ENCODE data around the gene LENG1. TPM values are rescaled to one million over a fixed set of nuclear protein-coding genes. Genes with fewer than 3 reads are reported as not detected.
A peak's percentile ranks its signal among the peaks of the same experiment; 100 is the strongest.

The LENG1 gene
- total and polyA plus RNA-seq, 9 of the 15 experiments (the other 6 are each of a cell fraction or from before 2014, with no cell fraction given) = 0.30 to 10.5 (median 4.7) TPM

DNA sequence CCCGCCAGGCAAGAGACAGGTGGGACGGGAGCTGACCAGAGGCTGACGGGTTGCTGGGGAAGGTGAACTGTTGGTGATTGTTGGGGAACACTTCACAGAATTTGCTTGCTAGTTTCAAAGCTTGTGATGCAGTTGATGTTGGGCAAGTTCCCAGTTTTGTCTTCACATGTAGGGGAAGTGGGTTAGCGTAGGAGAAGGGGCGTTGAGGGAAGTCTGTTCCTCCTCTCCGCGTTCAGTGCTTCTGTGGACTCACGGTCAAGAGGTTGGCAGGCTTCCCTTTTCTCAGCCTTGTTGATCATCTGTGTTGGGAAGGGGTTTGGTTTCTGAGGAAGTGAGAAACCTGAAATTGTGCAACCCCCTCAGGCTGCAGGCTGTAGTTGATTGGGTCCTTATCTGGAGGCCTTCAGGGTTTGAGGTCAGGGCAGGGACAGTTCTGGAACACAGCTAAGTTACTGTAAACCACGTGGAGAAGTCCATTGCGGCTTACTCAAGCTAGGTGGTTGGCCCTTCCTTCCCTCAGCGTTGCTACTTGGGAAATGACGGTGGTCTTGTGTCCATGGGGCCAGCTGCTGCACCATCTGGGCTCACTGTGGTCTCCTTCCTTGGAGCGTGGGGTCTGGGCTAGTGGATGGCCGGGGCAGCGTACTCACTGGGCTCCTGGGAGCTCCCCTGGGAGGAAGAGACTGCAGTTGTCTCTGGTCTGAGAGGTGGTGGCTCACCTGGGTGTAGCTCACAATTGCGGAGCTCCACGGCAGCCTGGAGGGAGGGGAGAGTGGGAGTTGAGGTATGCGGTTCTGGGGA is 48.7 kb upstream of the LENG1 start (continued):
- TF ChIP-seq, protein P1, sequence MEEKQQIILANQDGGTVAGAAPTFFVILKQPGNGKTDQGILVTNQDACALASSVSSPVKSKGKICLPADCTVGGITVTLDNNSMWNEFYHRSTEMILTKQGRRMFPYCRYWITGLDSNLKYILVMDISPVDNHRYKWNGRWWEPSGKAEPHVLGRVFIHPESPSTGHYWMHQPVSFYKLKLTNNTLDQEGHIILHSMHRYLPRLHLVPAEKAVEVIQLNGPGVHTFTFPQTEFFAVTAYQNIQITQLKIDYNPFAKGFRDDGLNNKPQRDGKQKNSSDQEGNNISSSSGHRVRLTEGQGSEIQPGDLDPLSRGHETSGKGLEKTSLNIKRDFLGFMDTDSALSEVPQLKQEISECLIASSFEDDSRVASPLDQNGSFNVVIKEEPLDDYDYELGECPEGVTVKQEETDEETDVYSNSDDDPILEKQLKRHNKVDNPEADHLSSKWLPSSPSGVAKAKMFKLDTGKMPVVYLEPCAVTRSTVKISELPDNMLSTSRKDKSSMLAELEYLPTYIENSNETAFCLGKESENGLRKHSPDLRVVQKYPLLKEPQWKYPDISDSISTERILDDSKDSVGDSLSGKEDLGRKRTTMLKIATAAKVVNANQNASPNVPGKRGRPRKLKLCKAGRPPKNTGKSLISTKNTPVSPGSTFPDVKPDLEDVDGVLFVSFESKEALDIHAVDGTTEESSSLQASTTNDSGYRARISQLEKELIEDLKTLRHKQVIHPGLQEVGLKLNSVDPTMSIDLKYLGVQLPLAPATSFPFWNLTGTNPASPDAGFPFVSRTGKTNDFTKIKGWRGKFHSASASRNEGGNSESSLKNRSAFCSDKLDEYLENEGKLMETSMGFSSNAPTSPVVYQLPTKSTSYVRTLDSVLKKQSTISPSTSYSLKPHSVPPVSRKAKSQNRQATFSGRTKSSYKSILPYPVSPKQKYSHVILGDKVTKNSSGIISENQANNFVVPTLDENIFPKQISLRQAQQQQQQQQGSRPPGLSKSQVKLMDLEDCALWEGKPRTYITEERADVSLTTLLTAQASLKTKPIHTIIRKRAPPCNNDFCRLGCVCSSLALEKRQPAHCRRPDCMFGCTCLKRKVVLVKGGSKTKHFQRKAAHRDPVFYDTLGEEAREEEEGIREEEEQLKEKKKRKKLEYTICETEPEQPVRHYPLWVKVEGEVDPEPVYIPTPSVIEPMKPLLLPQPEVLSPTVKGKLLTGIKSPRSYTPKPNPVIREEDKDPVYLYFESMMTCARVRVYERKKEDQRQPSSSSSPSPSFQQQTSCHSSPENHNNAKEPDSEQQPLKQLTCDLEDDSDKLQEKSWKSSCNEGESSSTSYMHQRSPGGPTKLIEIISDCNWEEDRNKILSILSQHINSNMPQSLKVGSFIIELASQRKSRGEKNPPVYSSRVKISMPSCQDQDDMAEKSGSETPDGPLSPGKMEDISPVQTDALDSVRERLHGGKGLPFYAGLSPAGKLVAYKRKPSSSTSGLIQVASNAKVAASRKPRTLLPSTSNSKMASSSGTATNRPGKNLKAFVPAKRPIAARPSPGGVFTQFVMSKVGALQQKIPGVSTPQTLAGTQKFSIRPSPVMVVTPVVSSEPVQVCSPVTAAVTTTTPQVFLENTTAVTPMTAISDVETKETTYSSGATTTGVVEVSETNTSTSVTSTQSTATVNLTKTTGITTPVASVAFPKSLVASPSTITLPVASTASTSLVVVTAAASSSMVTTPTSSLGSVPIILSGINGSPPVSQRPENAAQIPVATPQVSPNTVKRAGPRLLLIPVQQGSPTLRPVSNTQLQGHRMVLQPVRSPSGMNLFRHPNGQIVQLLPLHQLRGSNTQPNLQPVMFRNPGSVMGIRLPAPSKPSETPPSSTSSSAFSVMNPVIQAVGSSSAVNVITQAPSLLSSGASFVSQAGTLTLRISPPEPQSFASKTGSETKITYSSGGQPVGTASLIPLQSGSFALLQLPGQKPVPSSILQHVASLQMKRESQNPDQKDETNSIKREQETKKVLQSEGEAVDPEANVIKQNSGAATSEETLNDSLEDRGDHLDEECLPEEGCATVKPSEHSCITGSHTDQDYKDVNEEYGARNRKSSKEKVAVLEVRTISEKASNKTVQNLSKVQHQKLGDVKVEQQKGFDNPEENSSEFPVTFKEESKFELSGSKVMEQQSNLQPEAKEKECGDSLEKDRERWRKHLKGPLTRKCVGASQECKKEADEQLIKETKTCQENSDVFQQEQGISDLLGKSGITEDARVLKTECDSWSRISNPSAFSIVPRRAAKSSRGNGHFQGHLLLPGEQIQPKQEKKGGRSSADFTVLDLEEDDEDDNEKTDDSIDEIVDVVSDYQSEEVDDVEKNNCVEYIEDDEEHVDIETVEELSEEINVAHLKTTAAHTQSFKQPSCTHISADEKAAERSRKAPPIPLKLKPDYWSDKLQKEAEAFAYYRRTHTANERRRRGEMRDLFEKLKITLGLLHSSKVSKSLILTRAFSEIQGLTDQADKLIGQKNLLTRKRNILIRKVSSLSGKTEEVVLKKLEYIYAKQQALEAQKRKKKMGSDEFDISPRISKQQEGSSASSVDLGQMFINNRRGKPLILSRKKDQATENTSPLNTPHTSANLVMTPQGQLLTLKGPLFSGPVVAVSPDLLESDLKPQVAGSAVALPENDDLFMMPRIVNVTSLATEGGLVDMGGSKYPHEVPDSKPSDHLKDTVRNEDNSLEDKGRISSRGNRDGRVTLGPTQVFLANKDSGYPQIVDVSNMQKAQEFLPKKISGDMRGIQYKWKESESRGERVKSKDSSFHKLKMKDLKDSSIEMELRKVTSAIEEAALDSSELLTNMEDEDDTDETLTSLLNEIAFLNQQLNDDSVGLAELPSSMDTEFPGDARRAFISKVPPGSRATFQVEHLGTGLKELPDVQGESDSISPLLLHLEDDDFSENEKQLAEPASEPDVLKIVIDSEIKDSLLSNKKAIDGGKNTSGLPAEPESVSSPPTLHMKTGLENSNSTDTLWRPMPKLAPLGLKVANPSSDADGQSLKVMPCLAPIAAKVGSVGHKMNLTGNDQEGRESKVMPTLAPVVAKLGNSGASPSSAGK (IDR thresholded peaks at IDR 0.05) = peak; percentile 93
- TF ChIP-seq TBP (optimal IDR thresholded peaks at IDR 0.05; ENCODE audit: low read depth, low read length) (no peak), STAG1 (CRISPR knock-in tag; IDR thresholded peaks at IDR 0.05; ENCODE audit: borderline replicate concordance) (no peak), ZNF146 (CRISPR knock-in tag; IDR thresholded peaks at IDR 0.05; ENCODE audit: unreplicated experiment) (no peak), EGR1 (conservative IDR thresholded peaks at IDR 0.05) (no peak), ZBED1 (IDR thresholded peaks at IDR 0.05) (no peak; the same call in 1 of the 2 replicates), CBFA2T2 (conservative IDR thresholded peaks at IDR 0.05) (peak; percentile 87), ZBTB17 (CRISPR knock-in tag; IDR thresholded peaks at IDR 0.05) (peak; percentile 9; the same call in 1 of the 2 replicates), BRF1 (IDR thresholded peaks at IDR 0.05; ENCODE audit: borderline replicate concordance, extremely low read depth, insufficient read length) (no peak), CBFA2T3 (IDR thresholded peaks at IDR 0.05) (peak; percentile 93), PHF8 (IDR thresholded peaks at IDR 0.05; ENCODE audit: borderline replicate concordance, low read length) (no peak), EZH2 (IDR thresholded peaks at IDR 0.05; ENCODE audit: borderline replicate concordance, low read depth, low read length) (no peak), HNRNPUL1 (IDR thresholded peaks at IDR 0.05; ENCODE audit: low read length) (peak; percentile 87), ESRRA (IDR thresholded peaks at IDR 0.05; ENCODE audit: borderline replicate concordance, low read depth) (peak; percentile 95), PHF20 (IDR thresholded peaks at IDR 0.05; ENCODE audit: partially characterized antibody) (no peak), ZC3H11A (IDR thresholded peaks at IDR 0.05; ENCODE audit: low read depth, low read length) (no peak)
- TF ChIP-seq, protein P2, sequence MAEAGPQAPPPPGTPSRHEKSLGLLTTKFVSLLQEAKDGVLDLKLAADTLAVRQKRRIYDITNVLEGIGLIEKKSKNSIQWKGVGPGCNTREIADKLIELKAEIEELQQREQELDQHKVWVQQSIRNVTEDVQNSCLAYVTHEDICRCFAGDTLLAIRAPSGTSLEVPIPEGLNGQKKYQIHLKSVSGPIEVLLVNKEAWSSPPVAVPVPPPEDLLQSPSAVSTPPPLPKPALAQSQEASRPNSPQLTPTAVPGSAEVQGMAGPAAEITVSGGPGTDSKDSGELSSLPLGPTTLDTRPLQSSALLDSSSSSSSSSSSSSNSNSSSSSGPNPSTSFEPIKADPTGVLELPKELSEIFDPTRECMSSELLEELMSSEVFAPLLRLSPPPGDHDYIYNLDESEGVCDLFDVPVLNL (CRISPR knock-in tag; IDR thresholded peaks at IDR 0.05; ENCODE audit: low read depth) = no peak

Data from K562 (cell line).